Astrocyte of the spinal cord (primary cell): ENCODE measurements around the gene FCHO1.
A peak's percentile ranks its signal among the peaks of the same experiment; 100 is the strongest.

ENCODE experiments used
- DNase-seq: peaks from one replicate; pipeline ENCODE4 v3.0.0; 2011; ENCODE audit warnings: low read depth, low spot score
- H3K4me3 ChIP-seq: 2 replicates; pipeline ENCODE4 v1.5.1; 2011; ENCODE audit warnings: low read depth, mild to moderate bottlenecking, low read length, moderate library complexity
- in situ Hi-C: cut with HindIII; loops from 2 replicates; pipeline ENCODE4 v1.10.0; 2017; ENCODE audit warnings: low sequenced_read_pairs
- TF ChIP-seq, protein P1 (sequence below): IDR thresholded peaks from 2 replicates; pipeline ENCODE4 v1.5.1; 2012; ENCODE audit warnings: low read depth, mild to moderate bottlenecking, low read length, inconsistent platforms

The FCHO1 gene

DNA sequence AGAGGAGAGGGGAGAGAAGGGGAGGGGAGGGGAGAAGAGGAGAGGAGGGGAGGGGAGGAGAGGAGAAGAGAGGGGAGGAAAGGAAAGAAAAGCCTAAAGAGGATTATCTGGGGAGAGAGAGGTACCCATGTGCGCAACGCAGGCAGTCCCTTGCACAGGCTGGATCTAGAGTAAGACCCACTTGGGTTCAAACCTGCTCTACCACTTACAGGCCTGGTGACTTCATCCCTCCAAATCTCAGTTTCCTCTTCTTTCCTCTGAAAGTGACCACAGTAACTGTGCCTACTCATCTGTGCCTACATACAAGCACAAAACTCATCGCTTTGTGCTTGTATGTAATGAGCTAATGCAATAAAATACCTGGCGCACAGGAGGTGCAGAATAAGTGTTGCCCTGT is 32.7 kb upstream of the FCHO1 start:
- TF ChIP-seq, protein P1, sequence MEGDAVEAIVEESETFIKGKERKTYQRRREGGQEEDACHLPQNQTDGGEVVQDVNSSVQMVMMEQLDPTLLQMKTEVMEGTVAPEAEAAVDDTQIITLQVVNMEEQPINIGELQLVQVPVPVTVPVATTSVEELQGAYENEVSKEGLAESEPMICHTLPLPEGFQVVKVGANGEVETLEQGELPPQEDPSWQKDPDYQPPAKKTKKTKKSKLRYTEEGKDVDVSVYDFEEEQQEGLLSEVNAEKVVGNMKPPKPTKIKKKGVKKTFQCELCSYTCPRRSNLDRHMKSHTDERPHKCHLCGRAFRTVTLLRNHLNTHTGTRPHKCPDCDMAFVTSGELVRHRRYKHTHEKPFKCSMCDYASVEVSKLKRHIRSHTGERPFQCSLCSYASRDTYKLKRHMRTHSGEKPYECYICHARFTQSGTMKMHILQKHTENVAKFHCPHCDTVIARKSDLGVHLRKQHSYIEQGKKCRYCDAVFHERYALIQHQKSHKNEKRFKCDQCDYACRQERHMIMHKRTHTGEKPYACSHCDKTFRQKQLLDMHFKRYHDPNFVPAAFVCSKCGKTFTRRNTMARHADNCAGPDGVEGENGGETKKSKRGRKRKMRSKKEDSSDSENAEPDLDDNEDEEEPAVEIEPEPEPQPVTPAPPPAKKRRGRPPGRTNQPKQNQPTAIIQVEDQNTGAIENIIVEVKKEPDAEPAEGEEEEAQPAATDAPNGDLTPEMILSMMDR = no peak
- no peak for DNase-seq
- in situ Hi-C loops = no loop called here
- H3K4me3 ChIP-seq = no peak overlapping the region

- DNase-seq = peak; percentile 50
- TF ChIP-seq, protein P1 = no peak
- peak within 1 kb of the TSS; percentile 85 for H3K4me3 ChIP-seq
- in situ Hi-C loops = no loop called here
These were observed 32.1 kb upstream of the FCHO1 start, which contains the start of gene MAP1S for GRCh38 chr19:17718947-17719711. TSS of gene MAP1S (plus strand) at chr19:17719480. CDS start at chr19:17719503, 23 bp downstream.

GRCh38 chr19:17719730-17720400 is 31.4 kb upstream of the FCHO1 start:
- peak overlapping the region; percentile 85 for H3K4me3 ChIP-seq
- TF ChIP-seq, protein P1 = no peak
- no peak for DNase-seq
- in situ Hi-C loops = no loop called here

GRCh38 chr19:17720440-17720839 is 30.8 kb upstream of the FCHO1 start:
- H3K4me3 ChIP-seq = peak overlapping the region; percentile 85
- in situ Hi-C loops = no loop called here
- no peak for DNase-seq

DNA sequence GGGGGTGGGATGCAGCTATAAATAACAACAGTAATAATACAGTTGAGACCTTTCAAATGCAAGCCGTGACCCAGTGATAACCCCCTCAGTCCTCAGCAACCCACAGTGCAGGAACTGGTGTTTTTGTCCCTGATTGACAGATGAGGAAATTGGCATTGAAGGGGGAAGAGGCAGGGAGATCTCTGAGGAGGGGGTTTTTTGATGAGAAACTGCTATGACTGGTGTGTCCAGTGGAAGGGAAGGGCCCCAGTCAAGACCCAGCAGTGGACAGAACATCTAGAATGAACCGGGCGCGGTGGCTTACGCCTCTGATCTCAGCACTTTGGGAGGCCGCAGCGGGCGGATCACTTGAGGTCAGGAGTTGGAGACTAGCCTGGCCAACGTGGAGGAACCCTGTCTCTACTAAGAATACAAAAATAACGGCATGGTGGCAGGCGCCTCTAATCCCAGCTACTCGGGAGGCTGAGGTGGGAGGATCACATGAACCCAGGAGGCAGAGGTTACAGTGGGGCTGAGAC is 30.1 kb upstream of the FCHO1 start:
- TF ChIP-seq, protein P1 = no peak
- DNase-seq = no peak
- H3K4me3 ChIP-seq = peak overlapping the region; percentile 85
- in situ Hi-C loops = no loop called here

More at GRCh38 chr19:17720440-17720839, 30.8 kb upstream of the FCHO1 start:
- TF ChIP-seq, protein P1 = no peak

DNA sequence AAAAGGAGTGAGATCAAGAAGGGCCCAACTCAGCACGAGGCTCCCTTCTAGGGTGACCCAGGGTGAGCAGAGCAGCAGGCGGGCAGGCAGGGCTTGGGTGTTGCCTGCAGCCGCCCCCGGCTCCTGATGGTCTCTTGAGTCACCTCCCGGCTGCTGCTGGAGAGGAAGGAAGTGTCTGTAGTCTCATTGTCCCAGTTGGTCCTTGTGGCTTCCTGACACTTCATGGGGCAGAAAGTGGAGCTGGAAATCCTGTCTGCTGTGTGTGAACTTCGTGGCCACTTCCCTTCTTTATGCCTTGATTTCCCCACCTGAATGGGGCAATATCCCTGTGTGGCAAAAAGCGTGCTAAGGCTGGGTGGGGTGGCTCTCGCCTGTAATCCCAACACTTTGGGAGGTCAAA is 29.5 kb upstream of the FCHO1 start:
- TF ChIP-seq, protein P1 = no peak
- DNase-seq = no peak
- in situ Hi-C loops = no loop called here
- H3K4me3 ChIP-seq = no peak overlapping the region
